ENCODE results near the gene TMEM190. TPM values are rescaled to one million over a fixed set of nuclear protein-coding genes. Genes with fewer than 3 reads are reported as not detected.
A peak's percentile ranks its signal among the peaks of the same experiment; 100 is the strongest.

TMEM190 gene
- total and polyA plus RNA-seq, 10 donors, result 0.20 TPM; not detected in 9

- peaks cover 0 to 76% (median 44%) of the 10 kb centered on the region in 7 donors for H3K27me3 ChIP-seq (replicated peaks in 1 of 7)
Measured at GRCh38 chr19:55352549-55353145, 24.0 kb upstream of the TMEM190 start.

DNA sequence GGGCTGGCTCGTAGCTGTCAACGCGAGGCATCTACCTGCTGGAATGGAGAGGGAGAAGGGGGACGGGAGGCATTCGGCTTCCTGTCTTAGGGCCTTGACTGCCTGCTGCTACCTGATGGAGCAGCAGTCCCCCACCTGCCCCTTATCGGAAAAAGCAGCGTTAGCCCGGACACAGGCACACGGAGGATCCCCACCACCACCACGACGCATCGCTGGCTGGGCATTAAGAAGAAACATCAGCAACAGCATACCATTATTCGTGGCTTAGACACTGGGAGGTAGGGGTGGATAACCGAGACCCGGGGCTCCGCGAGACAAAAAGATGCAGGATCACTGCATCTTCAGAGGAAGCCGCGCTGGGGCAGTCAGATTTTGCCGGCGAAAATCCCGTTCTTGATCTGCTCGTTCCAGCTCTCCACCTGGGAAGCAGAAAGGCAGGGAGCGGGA, 23.2 kb upstream of the TMEM190 start:
- Histone ChIP-seq H3K9me3 (no peaks in the 10 kb centered on the region), H3K4me1 (peaks cover 9 to 29% (median 18%) of the 10 kb centered on the region in 6 donors), H3K4me3 (peak overlapping the region; percentile 25 to 71 (median 44)), H3K27ac (peak overlapping the region in 1 of 8 donors; percentile 23), H3K27me3 (replicated peaks in 1 of 7) (peaks cover 0 to 83% (median 44%) of the 10 kb centered on the region in 7 donors), H3K36me3 (peaks cover 0 to 8% (median 0%) of the 10 kb centered on the region in 6 donors)
- TF ChIP-seq, protein P1, sequence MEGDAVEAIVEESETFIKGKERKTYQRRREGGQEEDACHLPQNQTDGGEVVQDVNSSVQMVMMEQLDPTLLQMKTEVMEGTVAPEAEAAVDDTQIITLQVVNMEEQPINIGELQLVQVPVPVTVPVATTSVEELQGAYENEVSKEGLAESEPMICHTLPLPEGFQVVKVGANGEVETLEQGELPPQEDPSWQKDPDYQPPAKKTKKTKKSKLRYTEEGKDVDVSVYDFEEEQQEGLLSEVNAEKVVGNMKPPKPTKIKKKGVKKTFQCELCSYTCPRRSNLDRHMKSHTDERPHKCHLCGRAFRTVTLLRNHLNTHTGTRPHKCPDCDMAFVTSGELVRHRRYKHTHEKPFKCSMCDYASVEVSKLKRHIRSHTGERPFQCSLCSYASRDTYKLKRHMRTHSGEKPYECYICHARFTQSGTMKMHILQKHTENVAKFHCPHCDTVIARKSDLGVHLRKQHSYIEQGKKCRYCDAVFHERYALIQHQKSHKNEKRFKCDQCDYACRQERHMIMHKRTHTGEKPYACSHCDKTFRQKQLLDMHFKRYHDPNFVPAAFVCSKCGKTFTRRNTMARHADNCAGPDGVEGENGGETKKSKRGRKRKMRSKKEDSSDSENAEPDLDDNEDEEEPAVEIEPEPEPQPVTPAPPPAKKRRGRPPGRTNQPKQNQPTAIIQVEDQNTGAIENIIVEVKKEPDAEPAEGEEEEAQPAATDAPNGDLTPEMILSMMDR (IDR thresholded peaks at IDR 0.05 in 8 of 11, conservative IDR thresholded peaks at IDR 0.05 in 3 of 11), result no peak
- no peak for TF ChIP-seq POLR2AphosphoS5 (IDR thresholded peaks at IDR 0.05)
- TF ChIP-seq POLR2A (IDR thresholded peaks at IDR 0.05), result no peak
- intact Hi-C loops (cut with DNase I; ENCODE audit: low total_unique reads), result no loop called here
- no peak for DNase-seq
- WGBS, 5 donors, result 4 to 20% (median 6%) methylated on average over 10 to 24 of the region's 24 CpGs

More at GRCh38 chr19:55352549-55353145, 24.0 kb upstream of the TMEM190 start:
- Histone ChIP-seq H3K4me3 (no peak overlapping the region), H3K27ac (no peak overlapping the region), H3K36me3 (peaks cover 0 to 8% (median 0%) of the 10 kb centered on the region in 6 donors), H3K4me1 (peaks cover 9 to 29% (median 18%) of the 10 kb centered on the region in 6 donors), H3K9me3 (no peaks in the 10 kb centered on the region)
- intact Hi-C loops (cut with DNase I; ENCODE audit: low total_unique reads), result no loop called here
- no peak for DNase-seq
- TF ChIP-seq, protein P1 (IDR thresholded peaks at IDR 0.05 in 8 of 11, conservative IDR thresholded peaks at IDR 0.05 in 3 of 11), result no peak
- TF ChIP-seq POLR2AphosphoS5 (IDR thresholded peaks at IDR 0.05), result no peak
- TF ChIP-seq POLR2A (IDR thresholded peaks at IDR 0.05), result no peak
- WGBS, 5 donors, result 63 to 75% (median 71%) methylated on average over 24 to 25 of the region's 25 CpGs

DNA sequence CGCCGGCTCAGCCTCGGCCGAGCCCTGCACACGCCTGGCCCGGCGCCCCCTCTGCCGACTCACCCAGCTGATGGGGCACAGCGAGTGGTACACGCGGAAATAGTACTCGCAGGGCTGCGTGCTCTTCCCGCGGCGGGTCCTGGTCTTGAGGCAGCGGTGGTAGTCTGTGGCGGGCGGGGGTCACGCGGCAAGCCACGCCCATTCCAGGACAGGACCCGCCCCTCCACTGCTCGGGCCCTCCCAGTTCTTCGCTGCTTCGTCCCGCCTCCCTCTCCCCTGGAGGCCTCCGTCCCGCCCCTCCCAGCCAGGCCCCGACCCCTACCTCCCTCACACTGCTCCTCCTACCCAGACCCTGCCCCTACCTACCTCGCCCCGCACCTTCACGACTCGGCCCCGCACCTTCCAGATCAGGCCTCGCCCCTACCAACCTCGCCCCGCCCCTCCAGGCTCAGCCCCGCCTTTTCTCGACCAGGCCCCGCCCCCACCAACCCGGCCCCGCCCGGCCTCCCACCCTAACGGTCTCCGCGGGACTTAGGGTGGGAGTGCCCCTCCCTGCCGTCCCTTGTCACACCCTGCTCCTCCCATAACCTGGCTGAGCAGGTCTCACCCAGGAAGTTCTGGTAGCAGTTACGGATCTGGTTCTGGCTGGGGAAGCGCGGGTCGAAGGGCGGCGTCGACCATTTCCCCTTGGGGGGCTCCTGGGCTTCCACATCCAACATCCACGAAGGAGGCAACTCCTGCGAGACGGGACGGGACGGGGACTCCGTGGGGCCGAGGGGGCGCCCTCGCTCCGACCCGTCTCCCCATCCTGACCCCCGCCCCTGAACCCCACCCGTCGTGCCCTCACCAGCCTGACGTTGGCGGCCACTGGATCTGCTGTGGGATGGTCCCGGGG, 22.6 kb upstream of the TMEM190 start:
- peak; percentile 86 for DNase-seq
- Histone ChIP-seq H3K27me3 (replicated peaks in 1 of 7) (peaks cover 0 to 90% (median 44%) of the 10 kb centered on the region in 7 donors), H3K4me3 (peak overlapping the region; percentile 25 to 71 (median 44)), H3K4me1 (peaks cover 9 to 29% (median 18%) of the 10 kb centered on the region in 6 donors), H3K36me3 (peaks cover 0 to 3% (median 0%) of the 10 kb centered on the region in 6 donors), H3K27ac (peak overlapping the region in 1 of 8 donors; percentile 23), H3K9me3 (no peaks in the 10 kb centered on the region)
- TF ChIP-seq, protein P1 (IDR thresholded peaks at IDR 0.05 in 8 of 11, conservative IDR thresholded peaks at IDR 0.05 in 3 of 11), result peak in 1 of 11 experiments; percentile 0
- no peak for TF ChIP-seq POLR2A (IDR thresholded peaks at IDR 0.05)
- peak in 1 of 3 donors; percentile 69 for TF ChIP-seq POLR2AphosphoS5 (IDR thresholded peaks at IDR 0.05)
- intact Hi-C loops (cut with DNase I; ENCODE audit: low total_unique reads), result no loop called here
- 1 to 3% (median 2%) methylated on average over 48 to 72 of the region's 72 CpGs for WGBS, 5 donors
